DND-41 (cell line): Measurements from ENCODE around the gene IFITM5.

Experiments used
- ATAC-seq: fragments of 200-7000 bp; cut with Tn5 transposase; 3 replicates; pipeline ENCODE4 v1.9.1; 2021; ENCODE audit warnings: low read depth; ENCODE audit not compliant: insufficient read depth
- DNase-seq: peaks from one replicate; pipeline ENCODE4 v3.0.0-alpha.2; 2020
- H2AFZ ChIP-seq: 2 replicates; pipeline ENCODE4 v1.6.0; 2012; ENCODE audit warnings: low read depth, low read length
- H3K27ac ChIP-seq: 2 replicates; pipeline ENCODE4 v1.5.1; 2012; ENCODE audit warnings: low read length, inconsistent platforms
- H3K27me3 ChIP-seq: fragments of 200-600 bp; sonication (generic); 2 replicates; pipeline ENCODE4 v1.6.0; 2012; ENCODE audit warnings: low read length, mild to moderate bottlenecking, inconsistent platforms; ENCODE audit not compliant: insufficient read depth, poor library complexity
- H3K36me3 ChIP-seq: 2 replicates; pipeline ENCODE4 v1.5.1; 2012; ENCODE audit warnings: low read length, inconsistent platforms; ENCODE audit not compliant: insufficient read depth
- H3K4me1 ChIP-seq: 2 replicates; pipeline ENCODE4 v1.5.1; 2012; ENCODE audit warnings: mild to moderate bottlenecking, low read length; ENCODE audit not compliant: insufficient read depth
- H3K4me2 ChIP-seq: 2 replicates; pipeline ENCODE4 v1.6.0; 2012; ENCODE audit warnings: mild to moderate bottlenecking, moderate library complexity, low read length, inconsistent platforms; ENCODE audit not compliant: insufficient read depth
- H3K4me3 ChIP-seq, 2 experiments: fragments of 200-600 bp in 1 of 2; shearing (Covaris generic) in 1 of 2; 2 replicates each; pipeline ENCODE4 v1.5.1; 2012 to 2016; ENCODE audit warnings: inconsistent platforms in 2 of 2, low read length in 2 of 2, mild to moderate bottlenecking in 2 of 2, low read depth in 1 of 2, moderate library complexity in 1 of 2
- H3K79me2 ChIP-seq: 2 replicates; pipeline ENCODE4 v1.6.0; 2012; ENCODE audit warnings: low read length, inconsistent platforms; ENCODE audit not compliant: insufficient read depth
- H3K9ac ChIP-seq: 2 replicates; pipeline ENCODE4 v1.6.0; 2012; ENCODE audit warnings: low read depth, mild to moderate bottlenecking, inconsistent platforms, low read length, moderate library complexity
- H3K9me3 ChIP-seq: 2 replicates; pipeline ENCODE4 v1.5.1; 2012; ENCODE audit warnings: low read length, moderate library complexity, mild to moderate bottlenecking, inconsistent platforms; ENCODE audit not compliant: insufficient read depth, severe bottlenecking
- H4K20me1 ChIP-seq: 2 replicates; pipeline ENCODE4 v1.6.0; 2012; ENCODE audit warnings: low read length; ENCODE audit not compliant: insufficient read depth
- EZH2 ChIP-seq: IDR thresholded peaks from 3 replicates; pipeline ENCODE4 v1.6.1; 2012; ENCODE audit warnings: borderline replicate concordance, low read depth, mild to moderate bottlenecking, moderate library complexity, low read length, inconsistent platforms; ENCODE audit not compliant: severe bottlenecking
- TF ChIP-seq, protein P1 (sequence below): IDR thresholded peaks from 2 replicates; pipeline ENCODE4 v1.5.1; 2012; ENCODE audit warnings: borderline replicate concordance, low read length, moderate library complexity, mild to moderate bottlenecking; ENCODE audit not compliant: poor library complexity, severe bottlenecking; ENCODE audit errors: extremely low read depth

The IFITM5 gene

DNA sequence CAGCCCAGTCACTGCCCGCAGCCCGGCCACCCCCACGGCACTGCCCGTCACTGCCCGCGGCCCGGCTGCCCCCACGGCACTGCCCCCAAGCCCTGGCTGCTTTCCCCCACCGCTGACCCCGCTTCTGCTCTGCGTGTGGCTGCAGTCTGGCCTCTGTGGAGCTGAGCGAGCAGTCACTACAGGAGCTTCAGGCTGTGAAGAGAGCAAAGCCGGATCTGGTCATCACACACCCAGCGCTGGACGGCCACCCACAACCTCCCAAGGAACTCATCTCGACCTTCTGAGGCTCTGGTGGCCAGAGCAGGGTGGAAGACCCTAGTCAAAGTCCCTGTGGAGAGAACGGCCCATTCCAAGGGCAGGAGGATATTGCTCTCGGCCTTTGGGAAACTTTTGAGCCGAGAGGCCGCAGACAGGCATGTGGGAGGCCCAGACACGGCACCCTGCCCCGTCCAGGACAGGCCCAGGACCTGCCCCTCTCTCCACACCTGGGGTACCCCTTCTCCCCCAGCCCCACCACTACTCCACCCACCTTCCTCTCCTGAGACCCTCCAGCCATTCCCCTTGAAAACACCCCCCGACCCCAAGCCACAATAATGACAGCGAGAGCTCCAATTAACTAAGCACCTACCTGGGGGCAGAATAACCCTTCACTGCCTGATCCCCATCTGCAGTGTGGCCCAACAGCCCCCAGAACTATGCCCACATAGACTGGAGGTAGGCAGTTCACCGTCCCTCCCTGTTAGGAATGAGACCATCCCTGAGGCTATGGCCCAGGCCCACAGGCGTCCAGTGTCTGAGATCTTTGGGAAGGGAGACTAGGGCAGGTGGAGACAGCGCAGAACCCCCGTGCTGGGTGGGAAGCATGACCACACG is 14.1 kb downstream of the IFITM5 start:
- Histone ChIP-seq H3K4me1 (peaks cover 26% of the 10 kb centered on the region), H3K4me3 (no peak overlapping the region), H3K27ac (no peak overlapping the region), H3K79me2 (peaks cover 5% of the 10 kb centered on the region; the same call in 1 of the 2 replicates), H3K9me3 (no peaks in the 10 kb centered on the region), H3K4me2 (no peak overlapping the region), H3K27me3 (peaks cover 9% of the 10 kb centered on the region), H3K9ac (no peak overlapping the region), H4K20me1 (no peaks in the 10 kb centered on the region), H2AFZ (no peak overlapping the region), H3K36me3 (no peaks in the 10 kb centered on the region)
- no peak for DNase-seq
- TF ChIP-seq, protein P1, sequence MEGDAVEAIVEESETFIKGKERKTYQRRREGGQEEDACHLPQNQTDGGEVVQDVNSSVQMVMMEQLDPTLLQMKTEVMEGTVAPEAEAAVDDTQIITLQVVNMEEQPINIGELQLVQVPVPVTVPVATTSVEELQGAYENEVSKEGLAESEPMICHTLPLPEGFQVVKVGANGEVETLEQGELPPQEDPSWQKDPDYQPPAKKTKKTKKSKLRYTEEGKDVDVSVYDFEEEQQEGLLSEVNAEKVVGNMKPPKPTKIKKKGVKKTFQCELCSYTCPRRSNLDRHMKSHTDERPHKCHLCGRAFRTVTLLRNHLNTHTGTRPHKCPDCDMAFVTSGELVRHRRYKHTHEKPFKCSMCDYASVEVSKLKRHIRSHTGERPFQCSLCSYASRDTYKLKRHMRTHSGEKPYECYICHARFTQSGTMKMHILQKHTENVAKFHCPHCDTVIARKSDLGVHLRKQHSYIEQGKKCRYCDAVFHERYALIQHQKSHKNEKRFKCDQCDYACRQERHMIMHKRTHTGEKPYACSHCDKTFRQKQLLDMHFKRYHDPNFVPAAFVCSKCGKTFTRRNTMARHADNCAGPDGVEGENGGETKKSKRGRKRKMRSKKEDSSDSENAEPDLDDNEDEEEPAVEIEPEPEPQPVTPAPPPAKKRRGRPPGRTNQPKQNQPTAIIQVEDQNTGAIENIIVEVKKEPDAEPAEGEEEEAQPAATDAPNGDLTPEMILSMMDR = no peak
- no peak for TF ChIP-seq EZH2
- no peak for ATAC-seq

- Histone ChIP-seq H2AFZ (no peak overlapping the region), H3K9me3 (no peaks in the 10 kb centered on the region), H3K9ac (no peak overlapping the region), H3K36me3 (no peaks in the 10 kb centered on the region), H3K27ac (no peak overlapping the region), H3K27me3 (peaks cover 9% of the 10 kb centered on the region), H4K20me1 (no peaks in the 10 kb centered on the region), H3K4me3 (no peak overlapping the region), H3K79me2 (peaks cover 5% of the 10 kb centered on the region; the same call in 1 of the 2 replicates), H3K4me1 (peaks cover 18% of the 10 kb centered on the region), H3K4me2 (no peak overlapping the region)
- DNase-seq = no peak
- no peak for TF ChIP-seq EZH2
- TF ChIP-seq, protein P1 = no peak
- no peak for ATAC-seq
These were observed 15.0 kb downstream of the IFITM5 start for GRCh38 chr11:284105-285020.

GRCh38 chr11:283405-284104 is 15.8 kb downstream of the IFITM5 start:
- Histone ChIP-seq H3K4me3 (no peak overlapping the region), H3K9ac (no peak overlapping the region), H3K36me3 (no peaks in the 10 kb centered on the region), H3K4me2 (no peak overlapping the region), H3K9me3 (no peaks in the 10 kb centered on the region), H3K27me3 (peaks cover 8% of the 10 kb centered on the region), H4K20me1 (no peaks in the 10 kb centered on the region), H3K27ac (no peak overlapping the region), H3K4me1 (peaks cover 16% of the 10 kb centered on the region), H2AFZ (no peak overlapping the region), H3K79me2 (peaks cover 5% of the 10 kb centered on the region; the same call in 1 of the 2 replicates)
- TF ChIP-seq EZH2 = no peak
- TF ChIP-seq, protein P1 = no peak
- ATAC-seq (no peak), DNase-seq (no peak)
